ENCODE measurements around the gene BRAF. TPM values are rescaled to one million over a fixed set of nuclear protein-coding genes. Genes with fewer than 3 reads are reported as not detected.

The BRAF gene
- total RNA-seq, 4 donors from 2014 or later = 20.9 to 51.8 (median 34.8) TPM

DNA sequence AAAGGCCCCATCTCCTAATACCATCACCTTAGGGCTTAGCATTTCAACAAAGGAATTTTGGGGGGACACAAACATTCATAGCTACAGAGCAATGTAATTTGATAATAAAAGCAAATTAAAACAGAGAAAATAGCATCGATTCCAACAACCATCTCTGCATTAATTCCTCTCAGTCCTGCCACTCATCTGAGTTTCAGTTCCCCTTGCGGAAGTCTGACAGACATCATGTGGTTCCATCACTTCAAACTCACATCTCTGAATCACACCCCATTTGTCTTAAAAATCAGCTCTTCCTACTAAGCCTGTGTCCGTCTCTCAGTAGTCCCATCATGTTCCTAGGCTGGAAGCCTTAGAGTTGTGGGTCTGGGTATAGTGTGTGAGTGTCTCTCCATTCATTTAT lies 248.4 kb downstream of the BRAF start:
- H3K36me3 ChIP-seq = peaks cover 0 to 19% (median 2%) of the 10 kb centered on the region in 4 donors
- in situ Hi-C loops (cut with MboI; ENCODE audit: low pct_ligation_motif_present in 1 of 4, low pct_unique_long_range_greater_than_20kb in 1 of 4, low sequenced_read_pairs in 3 of 4) = loop anchor here (25.0 kb wide), 1 partner anchor 336 kb away; the partner anchor contains the start of gene MRPS33 (in 4 of the 4)
- no peaks in the 10 kb centered on the region for H3K9me3 ChIP-seq
- DNase-seq = no peak
- TF ChIP-seq, protein P1, sequence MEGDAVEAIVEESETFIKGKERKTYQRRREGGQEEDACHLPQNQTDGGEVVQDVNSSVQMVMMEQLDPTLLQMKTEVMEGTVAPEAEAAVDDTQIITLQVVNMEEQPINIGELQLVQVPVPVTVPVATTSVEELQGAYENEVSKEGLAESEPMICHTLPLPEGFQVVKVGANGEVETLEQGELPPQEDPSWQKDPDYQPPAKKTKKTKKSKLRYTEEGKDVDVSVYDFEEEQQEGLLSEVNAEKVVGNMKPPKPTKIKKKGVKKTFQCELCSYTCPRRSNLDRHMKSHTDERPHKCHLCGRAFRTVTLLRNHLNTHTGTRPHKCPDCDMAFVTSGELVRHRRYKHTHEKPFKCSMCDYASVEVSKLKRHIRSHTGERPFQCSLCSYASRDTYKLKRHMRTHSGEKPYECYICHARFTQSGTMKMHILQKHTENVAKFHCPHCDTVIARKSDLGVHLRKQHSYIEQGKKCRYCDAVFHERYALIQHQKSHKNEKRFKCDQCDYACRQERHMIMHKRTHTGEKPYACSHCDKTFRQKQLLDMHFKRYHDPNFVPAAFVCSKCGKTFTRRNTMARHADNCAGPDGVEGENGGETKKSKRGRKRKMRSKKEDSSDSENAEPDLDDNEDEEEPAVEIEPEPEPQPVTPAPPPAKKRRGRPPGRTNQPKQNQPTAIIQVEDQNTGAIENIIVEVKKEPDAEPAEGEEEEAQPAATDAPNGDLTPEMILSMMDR (IDR thresholded peaks at IDR 0.05) = no peak
- TF ChIP-seq EP300 (IDR thresholded peaks at IDR 0.05; ENCODE audit: low read depth) = no peak
- TF ChIP-seq POLR2AphosphoS5 (IDR thresholded peaks at IDR 0.05) = no peak
- TF ChIP-seq POLR2A (IDR thresholded peaks at IDR 0.05) = no peak
- peak overlapping the region in 1 of 4 donors; percentile 96 for H3K27ac ChIP-seq
- intact Hi-C loops (cut with DNase I; ENCODE audit: low total_unique reads) = no loop called here
- 86 to 96% methylated on average over 3 of the region's 3 CpGs for WGBS, 2 donors (ENCODE audit: low coverage in 1 of 2)
- H3K27me3 ChIP-seq = no peaks in the 10 kb centered on the region
- H3K4me1 ChIP-seq = peaks cover 17 to 37% (median 25%) of the 10 kb centered on the region in 4 donors
- no peak overlapping the region for H3K4me3 ChIP-seq

DNA sequence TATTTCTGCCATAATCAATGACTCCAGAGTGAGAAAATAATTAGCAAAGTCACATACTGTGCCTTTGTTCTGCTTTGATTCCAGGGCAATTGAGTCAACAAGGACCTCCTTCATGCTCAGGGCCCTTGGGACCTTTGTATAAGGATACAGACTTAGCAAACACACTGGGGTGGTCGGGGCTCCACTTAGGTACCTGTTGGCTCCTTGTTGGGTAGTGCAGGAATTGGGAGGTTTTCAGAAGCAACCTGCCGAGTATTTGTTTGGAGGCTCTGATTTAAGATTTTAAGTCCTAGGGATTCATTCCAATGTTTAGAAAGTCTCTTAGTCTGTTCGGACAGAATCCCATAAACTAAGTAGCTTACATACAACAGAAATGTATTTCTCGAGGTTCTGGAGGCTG lies 249.0 kb downstream of the BRAF start:
- no peaks in the 10 kb centered on the region for H3K9me3 ChIP-seq
- H3K27ac ChIP-seq = peak overlapping the region in 3 of 4 donors; percentile 3 to 96 (median 91)
- intact Hi-C loops (cut with DNase I; ENCODE audit: low total_unique reads) = no loop called here
- H3K36me3 ChIP-seq = peaks cover 0 to 13% (median 2%) of the 10 kb centered on the region in 4 donors
- peaks cover 17 to 37% (median 25%) of the 10 kb centered on the region in 4 donors for H3K4me1 ChIP-seq
- 62% methylated on average over 4 of the region's 4 CpGs; no CpG with 5 or more reads in 1 of the 2 donors for WGBS, 2 donors (ENCODE audit: low coverage in 1 of 2)
- in situ Hi-C loops (cut with MboI; ENCODE audit: low pct_ligation_motif_present in 1 of 4, low pct_unique_long_range_greater_than_20kb in 1 of 4, low sequenced_read_pairs in 3 of 4) = loop anchor here (25.0 kb wide), 1 partner anchor 337 kb away; the partner anchor contains the start of gene MRPS33 (in 4 of the 4)
- TF ChIP-seq POLR2AphosphoS5 (IDR thresholded peaks at IDR 0.05) (no peak), EP300 (IDR thresholded peaks at IDR 0.05; ENCODE audit: low read depth) (no peak), POLR2A (IDR thresholded peaks at IDR 0.05) (no peak)
- TF ChIP-seq, protein P1 (IDR thresholded peaks at IDR 0.05) = no peak
- DNase-seq = no peak
- no peak overlapping the region for H3K4me3 ChIP-seq
- H3K27me3 ChIP-seq = no peaks in the 10 kb centered on the region

DNA sequence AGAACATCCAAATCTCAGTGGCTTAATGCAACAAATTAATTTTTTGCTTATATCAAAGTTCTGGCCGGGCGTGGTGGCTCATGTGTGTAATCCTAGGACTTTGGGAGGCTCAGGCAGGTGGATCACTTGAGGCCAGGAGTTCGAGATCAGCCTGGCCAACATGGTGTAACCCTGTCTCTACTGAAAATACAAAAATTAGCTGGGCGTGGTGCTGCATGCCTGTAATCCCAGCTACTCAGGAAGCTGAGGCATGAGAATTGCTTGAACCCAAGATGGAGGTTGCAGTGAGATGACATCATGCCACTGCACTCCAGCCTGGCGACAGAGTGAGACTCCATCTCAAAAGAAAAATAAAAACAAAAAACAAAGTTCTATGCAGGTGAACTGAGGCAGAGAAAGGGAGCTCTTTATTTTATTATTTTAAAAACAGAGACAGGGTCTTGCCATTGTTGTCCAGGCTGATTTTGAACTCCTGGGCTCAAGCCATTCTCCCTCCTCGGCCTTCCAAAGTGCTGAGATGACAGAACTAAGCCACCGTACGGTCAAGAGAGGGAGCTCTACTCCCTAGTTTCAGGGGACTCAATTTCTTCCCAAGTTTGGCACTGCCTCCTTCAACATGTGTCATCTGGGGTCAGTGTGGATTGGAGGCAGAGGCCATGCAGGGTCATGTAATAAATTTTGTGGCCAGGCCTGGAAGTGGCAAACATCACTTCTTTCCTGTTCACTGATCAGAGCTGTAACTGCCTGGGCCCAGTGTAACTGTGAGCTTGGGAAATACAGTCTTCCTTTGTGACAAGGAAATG lies 249.6 kb downstream of the BRAF start:
- TF ChIP-seq POLR2AphosphoS5 (IDR thresholded peaks at IDR 0.05) (peak in 1 of 3 donors; percentile 40), EP300 (IDR thresholded peaks at IDR 0.05; ENCODE audit: low read depth) (no peak), POLR2A (IDR thresholded peaks at IDR 0.05) (no peak)
- TF ChIP-seq, protein P1 (IDR thresholded peaks at IDR 0.05) = peak in 4 of 5 experiments; percentile 21 to 34 (median 28)
- DNase-seq = peak; percentile 7
- intact Hi-C loops (cut with DNase I; ENCODE audit: low total_unique reads) (no loop called here), in situ Hi-C loops (cut with MboI; ENCODE audit: low pct_ligation_motif_present in 1 of 4, low pct_unique_long_range_greater_than_20kb in 1 of 4, low sequenced_read_pairs in 3 of 4) (loop anchor here (25.0 kb wide), 1 partner anchor 337 kb away; the partner anchor contains the start of gene MRPS33 (in 4 of the 4))
- Histone ChIP-seq H3K27me3 (no peaks in the 10 kb centered on the region), H3K4me3 (no peak overlapping the region), H3K27ac (peak overlapping the region; percentile 3 to 96 (median 90)), H3K36me3 (peaks cover 0 to 7% (median 2%) of the 10 kb centered on the region in 4 donors), H3K9me3 (no peaks in the 10 kb centered on the region), H3K4me1 (peaks cover 17 to 37% (median 25%) of the 10 kb centered on the region in 4 donors)
- 28 to 60% methylated on average over 4 to 8 of the region's 8 CpGs for WGBS, 2 donors (ENCODE audit: low coverage in 1 of 2)

DNA sequence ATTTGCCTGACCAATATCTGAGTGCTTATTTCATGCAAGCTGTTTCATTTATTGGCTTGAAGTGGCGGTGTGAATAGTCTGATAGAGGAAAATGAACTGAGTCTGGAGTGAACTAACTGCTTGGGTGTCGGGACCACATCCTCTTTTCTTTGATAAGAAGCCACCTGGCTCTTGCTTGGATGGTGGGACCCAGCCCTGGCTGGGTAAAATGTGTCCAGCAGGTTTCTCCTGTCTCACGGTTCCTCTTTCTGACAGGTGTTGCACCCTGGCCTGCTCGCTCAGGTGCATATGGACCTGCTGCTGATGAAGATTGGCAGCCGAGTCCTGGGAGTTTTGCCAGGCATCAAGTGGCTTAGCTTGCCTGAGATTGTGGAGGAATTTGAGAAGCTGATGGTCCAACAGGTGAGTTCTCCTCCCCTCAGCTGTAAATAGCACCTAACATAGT lies 250.4 kb downstream of the BRAF start:
- in situ Hi-C loops (cut with MboI; ENCODE audit: low pct_ligation_motif_present in 1 of 4, low pct_unique_long_range_greater_than_20kb in 1 of 4, low sequenced_read_pairs in 3 of 4) = no loop called here

More for the DNA sequence above, 250.4 kb downstream of the BRAF start:
- 40 to 52% methylated on average over 1 to 5 of the region's 5 CpGs for WGBS, 2 donors (ENCODE audit: low coverage in 1 of 2)
- H3K27me3 ChIP-seq = no peaks in the 10 kb centered on the region
- TF ChIP-seq EP300 (IDR thresholded peaks at IDR 0.05; ENCODE audit: low read depth) (no peak), POLR2A (IDR thresholded peaks at IDR 0.05) (no peak), POLR2AphosphoS5 (IDR thresholded peaks at IDR 0.05) (no peak)
- TF ChIP-seq, protein P1 (IDR thresholded peaks at IDR 0.05) = no peak
- peaks cover 0 to 3% (median 1%) of the 10 kb centered on the region in 4 donors for H3K36me3 ChIP-seq
- H3K4me3 ChIP-seq = peak overlapping the region in 3 of 4 donors; percentile 78 to 83 (median 79)
- H3K4me1 ChIP-seq = peaks cover 17 to 37% (median 25%) of the 10 kb centered on the region in 4 donors
- H3K27ac ChIP-seq = peak overlapping the region; percentile 90 to 96 (median 93)
- intact Hi-C loops (cut with DNase I; ENCODE audit: low total_unique reads) = no loop called here
- DNase-seq = peak; percentile 42
- no peaks in the 10 kb centered on the region for H3K9me3 ChIP-seq

Measured in transverse colon (tissue), 4 donors.